BJ (cell line): Measurements from ENCODE around the gene KLHL42. TPM values are rescaled to one million over a fixed set of nuclear protein-coding genes. Genes with fewer than 3 reads are reported as not detected.

Experiments used
- polyA plus RNA-seq: library from polyadenylated mRNA; depleted of rRNA; stranded (reverse); fragments of >200 nt; gene quantifications from 2 replicates; pipeline ENCODE4 v1.2.3, GENCODE V29; 2011; rRNA removed
- small RNA-seq: library from RNA; depleted of rRNA; stranded (forward); fragments of <200 nt; gene quantifications from one replicate; pipeline ENCODE3, GENCODE V24; 2012; ENCODE audit warnings: low replicate concordance, low read depth; ENCODE audit not compliant: insufficient read length

Gene KLHL42
- polyA plus RNA-seq, 1 experiment: 23.6 TPM

Small RNA genes within 50 kb of the gene (small RNA-seq; reads per million reads assigned to genes)
- gene RF00019: not detected
- gene RF02271: not detected

Other genes starting within 250 kb of the KLHL42 start
- 0.63 and 1.0 TPM in 2 replicates for gene REP15, start 83.8 kb upstream of the KLHL42 start, polyA plus RNA-seq
- gene MRPS35, start 69.4 kb upstream of the KLHL42 start, polyA plus RNA-seq: 45.8 and 52.1 TPM in 2 replicates
- gene MANSC4, start within 50 bp of the KLHL42 start, polyA plus RNA-seq: not detected in 2 replicates
- 0.10 and 0.22 TPM in 2 replicates for gene PTHLH, start 192.5 kb downstream of the KLHL42 start, polyA plus RNA-seq